Right lobe of liver (tissue), 4 donors: ENCODE measurements around the gene DOCK10.

ENCODE experiments used
- CTCF ChIP-seq, 4 donors: fragments of 200-600 bp in 3 of 4; fragments of 450-650 bp in 1 of 4; IDR thresholded peaks; one replicate each; pipeline versions ENCODE4 v1.5.1 to v1.8.0; 2016 to 2022; ENCODE audit warnings: antibody characterized with exemption in 4 of 4, mild to moderate bottlenecking in 2 of 4
- POLR2A ChIP-seq: fragments of 450-650 bp; IDR thresholded peaks from one replicate; pipeline ENCODE4 v1.6.1; 2017; ENCODE audit warnings: antibody characterized with exemption, mild to moderate bottlenecking
- donor health status: DM: no; HTN: no; CAD: no.
- donor health status: DM: no; HTN: no; CAD: no.
- donor health status: DM: no; HTN: yes; CAD: no.

DNA sequence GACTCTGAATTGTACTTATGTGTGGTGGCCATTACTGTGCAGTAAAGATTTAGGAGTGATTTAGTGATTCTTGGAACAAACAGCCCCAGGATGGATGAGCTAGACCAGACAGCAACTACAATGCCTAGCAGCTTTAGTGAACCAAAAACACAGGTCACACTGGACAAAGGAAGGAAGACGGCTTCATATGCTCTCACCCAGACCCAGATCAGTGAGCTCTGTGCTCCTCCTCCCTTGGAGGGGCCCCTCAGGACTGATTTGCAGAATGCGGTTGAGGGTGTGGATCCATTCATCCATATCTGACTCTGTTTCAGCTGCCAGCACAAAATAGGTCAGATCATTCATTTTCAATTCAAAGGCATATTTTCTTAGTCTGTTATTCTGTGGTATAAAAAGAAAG, 166.4 kb downstream of the DOCK10 start:
- no peak for TF ChIP-seq CTCF (IDR thresholded peaks at IDR 0.05)
- TF ChIP-seq POLR2A = no peak
